ENCODE results near the gene TPSG1.

Gene TPSG1

GRCh38 chr16:1213231-1213630 lies 11.8 kb downstream of the TPSG1 start:
- peaks cover 94 to 100% (median 96%) of the 10 kb centered on the region in 3 donors for H3K36me3 ChIP-seq
- no peaks in the 10 kb centered on the region for H3K4me1 ChIP-seq
- TF ChIP-seq CTCF (IDR thresholded peaks at IDR 0.05): no peak
- H3K4me3 ChIP-seq: no peak overlapping the region
- H3K9me3 ChIP-seq: no peaks in the 10 kb centered on the region
- DNase-seq: no peak
- no peaks in the 10 kb centered on the region for H3K27me3 ChIP-seq
- intact Hi-C loops (cut with DNase I; ENCODE audit: low total_unique reads): no loop called here
- no peak overlapping the region for H3K27ac ChIP-seq

GRCh38 chr16:1212616-1213194 lies 12.4 kb downstream of the TPSG1 start:
- Histone ChIP-seq H3K27me3 (no peaks in the 10 kb centered on the region), H3K36me3 (peaks cover 94 to 100% (median 95%) of the 10 kb centered on the region in 3 donors), H3K4me1 (no peaks in the 10 kb centered on the region), H3K9me3 (no peaks in the 10 kb centered on the region), H3K4me3 (no peak overlapping the region), H3K27ac (no peak overlapping the region)
- intact Hi-C loops (cut with DNase I; ENCODE audit: low total_unique reads): no loop called here
- no peak for TF ChIP-seq CTCF (IDR thresholded peaks at IDR 0.05)
- no peak for DNase-seq

DNA sequence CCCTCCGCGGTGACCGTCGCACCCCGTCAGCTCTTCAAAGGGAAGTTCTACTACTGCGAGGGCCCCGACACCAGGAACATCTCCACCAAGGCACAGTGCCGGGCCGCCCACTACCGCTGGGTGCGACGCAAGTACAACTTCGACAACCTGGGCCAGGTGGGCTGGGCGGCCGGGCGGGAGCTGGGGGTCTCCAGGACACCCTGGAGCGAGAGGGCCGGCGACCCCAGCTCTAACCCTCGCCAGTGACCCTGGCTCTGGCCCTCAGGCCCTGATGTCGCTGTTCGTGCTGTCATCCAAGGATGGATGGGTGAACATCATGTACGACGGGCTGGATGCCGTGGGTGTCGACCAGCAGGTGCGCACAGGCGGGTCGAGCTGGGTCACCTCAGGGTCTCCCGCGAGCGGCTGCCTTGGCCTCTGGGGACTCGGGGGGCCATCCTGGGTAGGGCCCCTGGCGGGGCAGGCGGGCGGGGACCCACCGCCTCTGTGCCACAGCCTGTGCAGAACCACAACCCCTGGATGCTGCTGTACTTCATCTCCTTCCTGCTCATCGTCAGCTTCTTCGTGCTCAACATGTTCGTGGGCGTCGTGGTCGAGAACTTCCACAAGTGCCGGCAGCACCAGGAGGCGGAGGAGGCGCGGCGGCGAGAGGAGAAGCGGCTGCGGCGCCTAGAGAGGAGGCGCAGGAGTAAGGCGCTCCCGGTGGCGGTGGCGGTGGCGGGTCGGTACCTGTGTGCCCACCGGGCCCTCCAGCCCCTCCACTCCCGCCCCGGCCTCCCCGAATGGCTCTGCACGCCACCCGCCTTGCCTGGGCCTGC lies 13.4 kb downstream of the TPSG1 start:
- Histone ChIP-seq H3K27me3 (no peaks in the 10 kb centered on the region), H3K4me1 (no peaks in the 10 kb centered on the region), H3K36me3 (peaks cover 94 to 100% (median 95%) of the 10 kb centered on the region in 3 donors), H3K9me3 (no peaks in the 10 kb centered on the region), H3K4me3 (no peak overlapping the region), H3K27ac (no peak overlapping the region)
- no peak for DNase-seq
- intact Hi-C loops (cut with DNase I; ENCODE audit: low total_unique reads): no loop called here
- TF ChIP-seq CTCF (IDR thresholded peaks at IDR 0.05): no peak

- H3K27ac ChIP-seq: no peak overlapping the region
- no peaks in the 10 kb centered on the region for H3K4me1 ChIP-seq
- H3K9me3 ChIP-seq: no peaks in the 10 kb centered on the region
- DNase-seq: no peak
- H3K4me3 ChIP-seq: no peak overlapping the region
- no peaks in the 10 kb centered on the region for H3K27me3 ChIP-seq
- TF ChIP-seq CTCF (IDR thresholded peaks at IDR 0.05): no peak
- peaks cover 95 to 100% (median 97%) of the 10 kb centered on the region in 3 donors for H3K36me3 ChIP-seq
- intact Hi-C loops (cut with DNase I; ENCODE audit: low total_unique reads): no loop called here
Measured at GRCh38 chr16:1210461-1210860, 14.6 kb downstream of the TPSG1 start.

GRCh38 chr16:1209081-1209480 lies 16.0 kb downstream of the TPSG1 start:
- no peaks in the 10 kb centered on the region for H3K27me3 ChIP-seq
- no peaks in the 10 kb centered on the region for H3K4me1 ChIP-seq
- H3K36me3 ChIP-seq: peaks cover 90 to 96% (median 93%) of the 10 kb centered on the region in 3 donors
- no peak overlapping the region for H3K4me3 ChIP-seq
- intact Hi-C loops (cut with DNase I; ENCODE audit: low total_unique reads): no loop called here
- H3K9me3 ChIP-seq: no peaks in the 10 kb centered on the region
- no peak overlapping the region for H3K27ac ChIP-seq
- no peak for DNase-seq
- TF ChIP-seq CTCF (IDR thresholded peaks at IDR 0.05): no peak

All from tibial artery (tissue), 4 donors.